Measurements from ENCODE around the gene SLF2.

The SLF2 gene

GRCh38 chr10:100866575-100867098 is 46.1 kb upstream of the SLF2 start:
- H3K36me3 ChIP-seq, result no peaks in the 10 kb centered on the region

GRCh38 chr10:100867261-100867963 is 45.4 kb upstream of the SLF2 start:
- DNase-seq, result no peak
- no peak for TF ChIP-seq CTCF (IDR thresholded peaks at IDR 0.05)
- intact Hi-C loops (cut with DNase I; ENCODE audit: low total_unique reads), result no loop called here
- H3K27ac ChIP-seq, result no peak overlapping the region
- no peaks in the 10 kb centered on the region for H3K9me3 ChIP-seq
- H3K4me1 ChIP-seq, result peaks cover 0 to 8% (median 3%) of the 10 kb centered on the region in 4 donors
- H3K4me3 ChIP-seq, result no peak overlapping the region
- H3K36me3 ChIP-seq, result no peaks in the 10 kb centered on the region
- peaks cover 0 to 72% of the 10 kb centered on the region in 2 donors for H3K27me3 ChIP-seq

More at GRCh38 chr10:100866575-100867098, 46.1 kb upstream of the SLF2 start:
- Histone ChIP-seq H3K4me1 (peaks cover 0 to 8% (median 3%) of the 10 kb centered on the region in 4 donors), H3K9me3 (no peaks in the 10 kb centered on the region), H3K27ac (no peak overlapping the region), H3K4me3 (no peak overlapping the region), H3K27me3 (peaks cover 0 to 71% of the 10 kb centered on the region in 2 donors)
- TF ChIP-seq CTCF (IDR thresholded peaks at IDR 0.05), result no peak
- intact Hi-C loops (cut with DNase I; ENCODE audit: low total_unique reads), result no loop called here
- no peak for DNase-seq

GRCh38 chr10:100868382-100868781 is 44.4 kb upstream of the SLF2 start:
- DNase-seq, result no peak
- no peak for TF ChIP-seq CTCF (IDR thresholded peaks at IDR 0.05)
- Histone ChIP-seq H3K9me3 (no peaks in the 10 kb centered on the region), H3K27ac (no peak overlapping the region), H3K27me3 (peaks cover 0 to 72% of the 10 kb centered on the region in 2 donors), H3K36me3 (no peaks in the 10 kb centered on the region), H3K4me1 (peaks cover 0 to 8% (median 3%) of the 10 kb centered on the region in 4 donors), H3K4me3 (no peak overlapping the region)
- intact Hi-C loops (cut with DNase I; ENCODE audit: low total_unique reads), result no loop called here

- no peak overlapping the region for H3K27ac ChIP-seq
- H3K36me3 ChIP-seq, result no peaks in the 10 kb centered on the region
- intact Hi-C loops (cut with DNase I; ENCODE audit: low total_unique reads), result no loop called here
- DNase-seq, result no peak
- peaks cover 0 to 8% (median 3%) of the 10 kb centered on the region in 4 donors for H3K4me1 ChIP-seq
- H3K27me3 ChIP-seq, result peaks cover 0 to 72% of the 10 kb centered on the region in 2 donors
- no peaks in the 10 kb centered on the region for H3K9me3 ChIP-seq
- H3K4me3 ChIP-seq, result no peak overlapping the region
- no peak for TF ChIP-seq CTCF (IDR thresholded peaks at IDR 0.05)
These were observed 43.4 kb upstream of the SLF2 start for GRCh38 chr10:100869399-100869798.

- H3K4me1 ChIP-seq, result no peaks in the 10 kb centered on the region
- no peak for DNase-seq
- H3K27me3 ChIP-seq, result peaks cover 0 to 71% of the 10 kb centered on the region in 2 donors
- H3K9me3 ChIP-seq, result no peaks in the 10 kb centered on the region
- intact Hi-C loops (cut with DNase I; ENCODE audit: low total_unique reads), result no loop called here
- H3K27ac ChIP-seq, result no peak overlapping the region
- TF ChIP-seq CTCF (IDR thresholded peaks at IDR 0.05), result peak in 1 of 2 experiments; percentile 15
- no peaks in the 10 kb centered on the region for H3K36me3 ChIP-seq
- H3K4me3 ChIP-seq, result no peak overlapping the region
These were observed 40.5 kb upstream of the SLF2 start for GRCh38 chr10:100872034-100872791.

Measured in tibial artery (tissue), 4 donors.